Stimulated activated naive CD4-positive, alpha-beta T cell treated with Interleukin-2 at 50 U/mL for 16 hours (primary cell): ENCODE data around the gene MAP4.
"Not testable (repeated sequence)": the region's sequence is repeated elsewhere in the genome, so short reads cannot be mapped to it uniquely, and the experiment has no call there.

Experiments used
- DNase-seq: peaks from one replicate; lab custom pipeline; 2025; lab: John Stamatoyannopoulos, UW

Gene MAP4

GRCh38 chr3:47896736-47897135, 119.5 kb downstream of the MAP4 start:
- DNase-seq, result no peak

- DNase-seq, result no peak
Measured at GRCh38 chr3:47895241-47895640, 121.0 kb downstream of the MAP4 start.

GRCh38 chr3:47892286-47893040, 123.8 kb downstream of the MAP4 start:
- DNase-seq, result no peak

- no peak for DNase-seq
Measured at GRCh38 chr3:47891613-47892005, 124.6 kb downstream of the MAP4 start.

- no peak for DNase-seq
Measured at GRCh38 chr3:47890828-47891612, 125.2 kb downstream of the MAP4 start.

- DNase-seq, result no peak
Measured at GRCh38 chr3:47890126-47890827, 125.9 kb downstream of the MAP4 start.

GRCh38 chr3:47888986-47889757, 127.0 kb downstream of the MAP4 start:
- DNase-seq, result no peak

- not testable (repeated sequence) for DNase-seq
Measured at GRCh38 chr3:47887991-47888390, 128.2 kb downstream of the MAP4 start.

- no peak for DNase-seq
Measured at GRCh38 chr3:47885168-47885567, 131.0 kb downstream of the MAP4 start.

GRCh38 chr3:47884603-47885002, 131.6 kb downstream of the MAP4 start:
- no peak for DNase-seq

- no peak for DNase-seq
Measured at GRCh38 chr3:47882338-47882737, 133.9 kb downstream of the MAP4 start.

GRCh38 chr3:47877719-47878118, 138.5 kb downstream of the MAP4 start:
- no peak for DNase-seq

GRCh38 chr3:47877290-47877689, 138.9 kb downstream of the MAP4 start:
- DNase-seq, result no peak

- DNase-seq, result no peak
Measured at GRCh38 chr3:47874913-47875312, 141.3 kb downstream of the MAP4 start.

- no peak for DNase-seq
Measured at GRCh38 chr3:47874438-47874837, 141.8 kb downstream of the MAP4 start.

GRCh38 chr3:47872916-47873315, 143.3 kb downstream of the MAP4 start:
- no peak for DNase-seq

GRCh38 chr3:47871389-47871788, 144.8 kb downstream of the MAP4 start:
- DNase-seq, result no peak

- DNase-seq, result no peak
Measured at GRCh38 chr3:47870702-47871260, 145.4 kb downstream of the MAP4 start.

GRCh38 chr3:47870156-47870555, 146.1 kb downstream of the MAP4 start:
- DNase-seq, result no peak

- DNase-seq, result no peak
Measured at GRCh38 chr3:47868306-47868705, 147.9 kb downstream of the MAP4 start.

- no peak for DNase-seq
Measured at GRCh38 chr3:47867451-47868044, 148.7 kb downstream of the MAP4 start.
